DMS79 (cell line): ENCODE measurements around the gene TSPAN9.
A peak's percentile ranks its signal among the peaks of the same experiment; 100 is the strongest.

Experiments used
- DNase-seq: peaks from one replicate; lab custom pipeline; 2025; lab: John Stamatoyannopoulos, UW

TSPAN9 gene

GRCh38 chr12:3187846-3188770 is 110.9 kb downstream of the TSPAN9 start:
- no peak for DNase-seq

- peak; percentile 31 for DNase-seq
Observed at GRCh38 chr12:3189282-3189681, 112.1 kb downstream of the TSPAN9 start.

DNA sequence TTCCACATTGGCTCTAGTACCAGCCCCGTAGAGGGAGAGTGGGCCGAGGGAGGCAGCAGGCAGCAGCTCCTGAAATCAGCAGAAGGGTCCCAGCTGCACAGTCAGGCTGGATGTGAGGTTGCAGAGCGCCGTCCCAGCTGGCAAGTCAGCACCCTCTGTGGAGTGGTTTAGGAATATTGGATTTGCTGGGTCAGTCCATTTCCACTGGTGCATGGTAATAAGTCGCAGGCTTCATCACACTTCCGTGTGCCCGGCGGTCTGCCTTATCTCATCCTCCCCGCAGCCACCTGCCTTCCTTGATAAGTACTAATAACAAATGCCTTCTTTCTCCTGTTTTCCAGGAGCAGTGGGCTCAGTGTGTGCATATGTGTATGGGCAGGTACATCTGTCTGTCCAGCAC is 112.9 kb downstream of the TSPAN9 start:
- DNase-seq, result no peak

- no peak for DNase-seq
Observed at GRCh38 chr12:3191450-3191849, 114.3 kb downstream of the TSPAN9 start.

DNA sequence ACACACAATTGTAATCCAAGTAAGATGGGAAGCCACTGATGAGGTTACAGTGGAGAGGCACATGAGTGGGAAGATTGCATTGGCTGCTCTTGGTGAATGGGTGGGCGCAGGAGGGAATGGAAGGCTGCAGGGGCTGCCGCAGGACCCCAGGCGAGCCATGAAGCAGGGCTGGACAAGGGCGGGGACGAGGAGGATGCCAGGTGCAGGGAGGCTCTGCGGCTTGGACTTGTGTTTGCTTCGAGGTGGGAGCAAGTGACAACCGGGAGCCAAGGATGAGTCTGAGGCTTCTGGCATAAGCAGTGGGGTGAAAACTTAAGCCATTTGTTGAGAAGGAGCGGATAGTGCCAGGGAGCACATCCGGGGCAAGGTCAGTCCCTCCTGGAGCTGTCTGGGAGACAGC is 115.0 kb downstream of the TSPAN9 start:
- DNase-seq, result no peak

DNA sequence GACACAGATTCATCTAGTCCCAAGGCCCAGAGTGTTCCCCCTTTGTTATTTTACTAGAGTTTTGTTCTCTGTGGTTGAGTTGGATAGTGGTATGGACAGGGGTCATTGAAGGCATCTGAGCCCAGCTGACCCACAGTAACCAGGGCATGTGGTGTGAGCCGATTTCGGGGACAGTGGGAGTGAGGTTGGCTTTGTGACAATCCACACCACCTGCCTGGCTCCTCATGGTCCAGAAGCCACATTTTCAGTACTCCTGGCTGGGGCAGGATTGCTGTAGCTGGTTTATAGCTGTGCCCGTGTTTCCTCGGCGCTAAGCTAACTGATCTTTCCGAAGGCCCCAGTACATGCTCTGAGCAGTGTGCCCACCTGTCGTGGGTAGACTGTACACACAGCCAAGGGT is 116.0 kb downstream of the TSPAN9 start:
- DNase-seq, result no peak

DNA sequence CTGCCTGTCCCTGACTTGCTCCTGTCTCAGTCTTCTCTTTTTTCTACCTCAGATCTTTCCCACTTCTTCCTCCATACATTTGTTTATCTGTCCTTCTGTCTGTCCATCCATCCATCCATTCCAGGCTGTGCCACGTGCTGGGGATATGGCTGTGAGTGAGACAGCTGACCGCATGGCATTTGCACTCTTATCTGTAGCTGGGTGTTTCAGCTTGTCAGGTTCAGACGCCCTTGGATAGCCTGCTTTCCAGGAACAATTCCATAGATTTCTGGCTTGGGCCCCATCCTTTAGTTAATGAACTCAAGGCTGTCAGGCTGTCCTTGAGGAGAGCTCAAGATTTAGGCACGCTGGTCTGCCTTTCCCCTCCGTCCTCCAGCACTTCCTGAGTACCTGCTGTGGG is 116.6 kb downstream of the TSPAN9 start:
- no peak for DNase-seq

- no peak for DNase-seq
Observed at GRCh38 chr12:3195337-3195736, 118.2 kb downstream of the TSPAN9 start.

DNA sequence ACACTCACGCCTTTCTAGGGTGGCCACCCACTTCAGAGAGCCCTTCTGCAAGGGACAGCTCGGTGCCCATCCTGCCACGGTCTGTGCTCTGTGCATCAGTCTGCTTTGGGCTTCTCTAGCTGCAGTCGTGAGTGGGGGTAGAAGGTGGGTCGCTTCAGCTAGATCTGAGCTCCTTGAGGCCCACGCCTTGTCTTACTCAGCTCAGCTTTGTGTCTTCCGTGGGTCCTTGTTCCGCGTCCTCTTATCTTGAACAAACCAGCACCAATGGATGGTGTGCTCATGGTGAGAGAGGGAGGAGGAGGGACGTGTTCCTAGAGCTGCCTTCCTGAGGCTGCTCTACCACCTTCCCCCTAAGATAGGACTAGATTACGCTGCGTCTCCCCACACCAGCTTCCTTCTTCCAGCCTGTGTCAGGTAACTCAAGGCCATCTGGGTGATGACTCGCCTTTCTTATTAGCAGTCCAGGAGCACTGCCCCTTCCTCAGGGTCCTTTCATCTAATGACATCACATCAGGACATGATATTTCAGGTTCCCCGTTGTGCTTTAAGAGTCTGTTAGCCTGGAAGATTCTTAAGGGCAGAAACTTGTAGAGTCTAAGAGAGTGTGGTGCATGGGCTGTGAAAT is 118.8 kb downstream of the TSPAN9 start:
- no peak for DNase-seq

DNA sequence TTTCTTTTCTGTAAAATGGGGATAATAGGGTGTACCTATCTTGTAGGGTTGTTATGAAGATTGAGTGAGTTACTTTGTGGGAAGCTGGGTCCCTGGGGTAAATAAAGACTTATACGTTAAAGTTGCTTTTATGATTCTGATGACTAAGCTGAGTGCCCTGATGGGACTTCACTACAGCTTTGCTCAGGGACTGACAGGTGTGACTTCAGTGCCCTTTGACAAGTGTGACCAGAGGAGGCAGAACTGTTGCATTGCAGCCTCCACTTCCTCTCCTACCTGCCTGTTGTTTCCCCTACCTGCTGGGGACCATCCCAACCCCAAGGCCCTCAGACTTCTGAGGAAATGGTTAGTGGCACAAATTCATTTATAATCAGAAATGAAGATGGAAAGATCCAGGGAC is 119.3 kb downstream of the TSPAN9 start:
- no peak for DNase-seq

DNA sequence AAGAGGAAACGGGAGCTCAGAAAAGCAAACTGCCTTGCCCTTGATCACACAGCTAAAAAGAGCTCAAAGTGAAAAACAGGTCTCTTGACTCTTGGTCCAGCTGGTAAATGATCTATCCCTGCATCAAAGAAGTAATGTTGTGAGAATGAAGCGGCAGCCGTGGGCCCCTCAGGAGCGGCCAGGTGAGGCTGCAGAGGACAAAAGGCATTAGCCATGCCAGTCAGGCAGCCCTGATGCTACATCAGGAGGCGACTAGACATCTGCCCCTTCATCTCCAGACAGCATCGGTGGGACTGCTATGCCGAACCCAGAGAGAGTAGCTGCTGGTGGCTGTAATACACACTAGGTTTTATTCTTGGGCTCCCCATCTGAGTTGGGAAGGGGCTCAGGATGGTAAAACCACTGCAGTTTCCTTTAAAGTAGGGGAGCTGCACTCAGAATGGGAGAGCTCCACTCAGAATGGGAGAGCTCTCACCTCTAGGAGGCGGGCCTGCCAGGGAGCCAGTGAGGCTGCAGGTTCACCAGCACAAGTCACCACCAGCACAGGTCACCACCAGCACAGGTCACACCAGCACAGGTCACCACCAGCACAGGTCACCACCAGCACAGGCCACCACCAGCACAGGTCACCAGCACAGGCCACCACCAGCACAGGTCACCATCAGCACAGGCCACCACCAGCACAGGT is 120.1 kb downstream of the TSPAN9 start:
- DNase-seq, result no peak

DNA sequence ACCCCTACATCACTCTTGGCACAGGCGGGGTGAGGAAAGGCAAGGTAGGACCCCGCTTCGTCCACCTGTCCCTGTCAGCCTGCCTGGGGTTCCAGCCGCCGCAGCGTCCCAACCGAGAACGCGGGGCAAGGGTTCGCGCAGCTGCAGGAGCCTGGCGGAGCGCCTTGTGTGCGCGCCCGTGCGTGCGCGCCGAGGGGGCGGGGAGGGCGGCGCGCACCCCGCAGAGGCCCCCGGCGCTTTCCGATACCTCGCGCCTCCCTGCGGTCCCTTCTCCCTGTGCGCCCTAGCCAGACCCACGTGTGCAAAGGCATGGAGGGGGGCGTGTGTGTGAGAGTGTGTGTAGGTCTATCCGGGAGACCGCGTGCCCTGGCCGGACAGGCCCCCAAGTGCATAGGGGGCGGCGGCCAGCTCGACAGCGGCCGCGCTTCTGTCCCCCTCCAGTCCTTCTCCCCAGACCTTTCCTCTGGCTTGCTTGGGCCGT is 122.4 kb downstream of the TSPAN9 start:
- no peak for DNase-seq

GRCh38 chr12:3200032-3200617 is 122.9 kb downstream of the TSPAN9 start:
- DNase-seq, result peak; percentile 83

DNA sequence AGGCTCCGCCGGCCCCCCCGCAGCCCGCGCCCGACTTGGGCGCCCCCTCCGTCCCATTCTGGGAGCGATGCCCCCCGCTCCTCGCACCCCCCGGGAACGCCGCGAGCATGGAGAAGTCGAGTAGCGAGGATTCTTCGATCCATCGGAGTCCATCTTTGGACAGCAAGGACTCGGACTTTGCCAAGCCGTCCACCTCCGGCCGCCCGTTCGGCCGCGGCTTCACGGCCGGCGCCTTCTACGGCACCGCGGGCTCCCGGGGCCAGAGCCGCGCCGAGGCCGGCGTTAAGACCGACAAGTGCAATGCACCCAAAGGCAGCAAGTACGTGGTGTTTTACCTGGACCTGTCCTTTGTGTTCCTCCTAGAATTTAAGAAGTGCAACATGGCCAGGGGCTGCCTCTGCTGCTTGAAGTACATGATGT is 123.6 kb downstream of the TSPAN9 start:
- no peak for DNase-seq

DNA sequence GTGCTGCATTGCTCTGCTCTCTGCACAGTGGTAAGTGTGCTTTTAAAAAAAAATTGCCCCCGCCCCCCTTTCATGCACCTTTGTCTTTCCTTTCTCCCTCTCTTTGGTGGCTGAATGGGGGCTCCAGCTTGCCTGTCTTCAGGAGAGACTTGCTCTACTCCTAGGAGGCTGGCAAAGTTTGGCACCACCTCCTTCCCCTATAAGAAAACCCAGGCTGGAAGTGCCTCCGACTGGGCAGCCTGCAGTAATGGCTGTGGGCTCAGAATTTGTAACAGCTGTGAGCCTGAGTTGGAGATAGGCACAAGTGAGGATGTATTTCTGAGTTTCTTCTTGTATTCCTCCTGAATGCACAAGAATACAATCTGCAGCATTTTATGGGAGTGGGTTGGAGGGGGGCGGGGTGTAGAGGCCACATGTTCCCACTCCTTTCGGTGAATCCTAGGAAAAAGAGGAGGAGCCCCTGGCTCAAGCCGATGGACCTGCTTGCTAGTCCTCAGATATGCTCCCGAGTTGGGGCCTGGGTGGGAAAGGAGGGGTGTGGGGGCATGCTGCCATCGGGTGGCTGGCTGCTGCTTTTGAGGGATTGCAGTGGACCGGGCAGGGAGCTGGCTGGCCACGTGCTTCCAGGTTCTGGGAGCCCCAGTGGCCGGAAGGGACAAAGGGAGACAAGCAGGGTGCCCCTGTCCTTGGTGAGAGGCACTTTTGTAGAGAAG is 124.3 kb downstream of the TSPAN9 start:
- DNase-seq, result no peak

DNA sequence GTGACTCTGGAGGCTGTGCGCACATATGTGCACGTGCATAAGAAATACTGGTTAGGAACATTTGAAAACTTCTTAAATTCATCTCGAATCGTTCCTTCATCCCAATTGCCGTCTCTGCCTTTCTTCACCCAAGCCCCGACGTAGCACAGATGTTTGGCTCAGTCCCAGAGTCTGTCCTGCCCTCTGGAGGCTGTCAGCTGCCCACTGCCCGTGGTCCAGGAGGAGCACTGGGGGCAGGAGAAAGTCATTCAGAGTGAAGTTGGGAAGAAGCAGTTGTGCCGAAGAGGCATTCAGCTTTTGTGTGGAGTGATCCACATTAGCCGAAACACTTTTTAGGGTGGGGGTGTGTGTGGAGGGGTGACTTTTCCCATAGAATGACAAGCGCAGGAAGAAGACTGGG is 124.9 kb downstream of the TSPAN9 start:
- DNase-seq, result no peak

- DNase-seq, result peak; percentile 22
Observed at GRCh38 chr12:3202734-3203446, 125.7 kb downstream of the TSPAN9 start.

DNA sequence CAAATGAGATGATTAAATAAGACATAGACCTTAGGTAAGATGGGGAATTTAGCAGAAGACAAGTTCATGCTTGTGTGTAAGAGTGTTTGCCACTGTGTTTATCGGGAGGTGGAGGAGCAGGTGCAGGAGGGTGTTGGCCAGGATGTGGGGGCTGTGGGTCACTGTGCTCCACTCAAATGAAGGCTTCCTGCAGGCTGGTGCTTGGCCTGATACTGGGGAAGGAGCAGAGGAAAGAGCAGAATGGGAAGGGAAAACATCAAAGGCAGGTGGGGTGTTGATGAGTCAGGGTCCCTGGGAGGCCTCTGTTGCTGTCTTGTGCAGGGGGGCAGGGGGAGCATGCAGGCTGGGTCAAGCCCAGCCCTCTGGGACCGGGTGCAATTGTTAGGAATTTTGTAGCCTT is 126.5 kb downstream of the TSPAN9 start:
- no peak for DNase-seq

DNA sequence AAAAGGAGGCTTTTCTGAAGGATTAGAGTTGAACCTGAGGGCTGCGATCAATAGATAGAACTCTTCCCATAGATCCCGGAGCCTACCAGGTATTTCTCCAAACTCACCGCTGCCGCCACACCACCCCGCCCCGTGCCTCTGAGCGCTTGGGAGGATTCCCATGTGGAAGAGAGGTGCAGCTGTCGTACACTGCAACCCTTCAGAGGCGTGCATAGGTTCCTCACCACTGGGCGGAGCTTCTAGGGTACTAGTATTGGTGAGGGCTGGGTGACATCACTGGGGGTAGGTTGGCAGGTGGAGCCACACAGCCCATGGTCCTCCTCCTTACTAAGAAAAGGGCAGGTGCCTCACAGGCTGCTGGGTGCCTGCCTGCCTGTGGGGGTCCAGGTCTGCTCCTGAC is 127.0 kb downstream of the TSPAN9 start:
- peak; percentile 88 for DNase-seq

- no peak for DNase-seq
Observed at GRCh38 chr12:3204730-3205531, 127.8 kb downstream of the TSPAN9 start.
